SK-N-SH (cell line): ENCODE measurements around the gene SREK1IP1.

ENCODE experiments used
- CTCF ChIP-seq: fragments of 200-600 bp; sonication (generic); IDR thresholded peaks from 2 replicates; pipeline ENCODE4 v1.6.1; 2017; ENCODE audit warnings: antibody characterized with exemption, mild to moderate bottlenecking, moderate library complexity
- EZH2phosphoT487 ChIP-seq: fragments of 200-600 bp; sonication (generic); IDR thresholded peaks from 2 replicates; pipeline ENCODE4 v1.6.1; 2017; ENCODE audit warnings: low read depth, mixed run types, mild to moderate bottlenecking, antibody characterized with exemption, moderate library complexity, borderline replicate concordance
- FOXM1 ChIP-seq: IDR thresholded peaks from 2 replicates; pipeline ENCODE4 v1.4.0; 2012; ENCODE audit warnings: low read depth, mild to moderate bottlenecking
- GABPA ChIP-seq: IDR thresholded peaks from 2 replicates; pipeline ENCODE4 v1.4.0; 2012; ENCODE audit warnings: low read depth, mild to moderate bottlenecking
- JUND ChIP-seq: IDR thresholded peaks from 2 replicates; pipeline ENCODE4 v1.4.0; 2012
- MAX ChIP-seq: IDR thresholded peaks from 2 replicates; pipeline ENCODE4 v1.4.0; 2012; ENCODE audit warnings: low read depth
- POLR2AphosphoS5 ChIP-seq: IDR thresholded peaks from 2 replicates; pipeline ENCODE4 v1.6.1; 2012; ENCODE audit warnings: low read depth, low read length
- RAD21 ChIP-seq: IDR thresholded peaks from 2 replicates; pipeline ENCODE4 v1.6.1; 2012; ENCODE audit warnings: mild to moderate bottlenecking, low read length
- RXRA ChIP-seq: IDR thresholded peaks from 2 replicates; pipeline ENCODE4 v1.4.0; 2012; ENCODE audit warnings: low read depth, mild to moderate bottlenecking, borderline replicate concordance
- SMC3 ChIP-seq: IDR thresholded peaks from 2 replicates; pipeline ENCODE4 v1.6.1; 2012; ENCODE audit warnings: low read depth, low read length, improper control_type of control experiment
- TAF1 ChIP-seq: IDR thresholded peaks from 2 replicates; pipeline ENCODE4 v1.6.1; 2012; ENCODE audit warnings: low read depth, mild to moderate bottlenecking, low read length, moderate library complexity, borderline replicate concordance
- USF1 ChIP-seq: IDR thresholded peaks from 2 replicates; pipeline ENCODE4 v1.4.0; 2012; ENCODE audit warnings: low read depth, borderline replicate concordance
- ZBTB33 ChIP-seq: IDR thresholded peaks from 2 replicates; pipeline ENCODE4 v1.4.0; 2012; ENCODE audit warnings: low read depth, borderline replicate concordance

- TF ChIP-seq RAD21, result no peak
- TF ChIP-seq CTCF, result no peak
- no peak for TF ChIP-seq POLR2AphosphoS5
- TF ChIP-seq TAF1, result no peak
- no peak for TF ChIP-seq EZH2phosphoT487
- no peak for TF ChIP-seq FOXM1
- no peak for TF ChIP-seq ZBTB33
- no peak for TF ChIP-seq MAX
- no peak for TF ChIP-seq SMC3
- TF ChIP-seq JUND, result no peak
- no peak for TF ChIP-seq GABPA
- TF ChIP-seq RXRA, result no peak
- TF ChIP-seq USF1, result no peak
Observed at GRCh38 chr5:64670277-64670676, 98.2 kb downstream of the SREK1IP1 start.
